HG02884 (cell line): Measurements from ENCODE around the gene RAB40B.
"Not testable (repeated sequence)": the region's sequence is repeated elsewhere in the genome, so short reads cannot be mapped to it uniquely, and the experiment has no call there.

Experiments
- ATAC-seq: cut with Tn5 transposase; IDR thresholded peaks from one replicate; pipeline ENCODE4 v1.9.1; 2021; ENCODE audit warnings: mild to moderate bottlenecking, moderate library complexity; ENCODE audit not compliant: unreplicated experiment

The RAB40B gene

DNA sequence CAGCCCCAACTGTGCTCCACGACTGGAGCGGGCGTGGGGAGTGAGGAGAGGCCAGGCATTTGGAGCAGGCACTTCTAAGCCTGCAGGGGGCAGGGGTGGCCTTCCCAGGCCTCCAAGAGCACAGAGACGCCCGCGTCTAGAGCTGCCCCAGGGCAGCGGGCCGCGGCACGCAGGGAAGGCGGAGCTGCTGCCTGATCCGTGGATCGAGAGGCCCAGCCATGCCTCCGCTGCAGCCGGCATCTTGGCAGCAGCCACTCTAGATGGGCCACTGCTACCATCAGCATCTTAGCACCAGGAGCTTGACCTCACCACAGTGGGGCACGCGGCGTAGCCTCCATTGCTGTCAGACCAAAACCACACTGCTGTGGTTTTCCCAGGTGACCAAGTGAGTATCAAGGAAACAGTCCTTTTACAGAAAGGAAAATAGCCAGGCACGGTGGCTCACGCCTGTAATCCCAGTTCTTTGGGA lies 29.8 kb downstream of the RAB40B start:
- ATAC-seq, result no peak

DNA sequence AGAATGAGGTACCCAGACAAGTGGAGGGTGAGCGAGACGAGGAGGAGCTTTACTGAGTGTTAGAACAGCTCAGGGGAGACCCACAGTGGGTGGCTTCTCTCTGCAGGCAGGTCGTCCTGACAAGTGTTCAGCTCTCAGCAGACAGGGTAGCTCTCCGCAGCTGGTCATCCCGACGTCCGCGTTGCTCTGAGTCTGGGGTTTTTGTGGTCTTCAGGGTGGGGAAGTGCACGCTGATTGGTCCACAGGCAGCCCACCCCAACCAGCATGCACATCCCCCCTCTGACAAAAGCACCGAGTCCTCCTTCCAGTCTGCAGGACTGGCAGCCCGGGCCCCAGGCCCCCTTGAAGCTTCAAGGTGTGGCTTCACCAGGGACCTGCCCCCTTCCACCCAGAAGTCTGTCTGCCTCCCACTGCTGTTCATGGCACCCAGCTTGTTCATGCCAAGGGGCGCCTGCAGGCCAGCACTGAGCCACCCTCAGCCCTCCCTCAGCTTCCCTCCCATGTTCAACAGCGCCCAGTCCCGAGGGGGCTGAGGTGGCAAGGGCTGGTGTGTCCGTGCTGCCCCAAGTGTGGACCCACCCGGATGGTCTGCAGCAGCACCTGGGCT lies 30.4 kb downstream of the RAB40B start:
- ATAC-seq, result no peak

DNA sequence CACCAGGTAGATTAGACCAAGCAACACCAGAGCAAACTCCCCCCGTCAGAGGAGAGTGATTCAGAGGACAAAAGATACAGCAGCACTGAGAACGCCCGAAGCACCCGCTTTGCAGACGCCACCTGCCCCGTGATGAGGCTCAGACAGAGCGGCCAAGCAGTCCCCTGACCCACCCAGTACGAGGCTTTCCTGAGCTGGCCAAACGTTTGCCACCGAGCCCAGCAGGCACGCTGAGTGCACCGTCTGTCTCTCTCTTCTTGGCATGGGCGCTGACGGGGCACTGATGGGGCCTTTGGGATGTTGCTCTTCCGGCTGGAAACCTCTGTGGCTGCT lies 30.9 kb downstream of the RAB40B start:
- no peak for ATAC-seq

DNA sequence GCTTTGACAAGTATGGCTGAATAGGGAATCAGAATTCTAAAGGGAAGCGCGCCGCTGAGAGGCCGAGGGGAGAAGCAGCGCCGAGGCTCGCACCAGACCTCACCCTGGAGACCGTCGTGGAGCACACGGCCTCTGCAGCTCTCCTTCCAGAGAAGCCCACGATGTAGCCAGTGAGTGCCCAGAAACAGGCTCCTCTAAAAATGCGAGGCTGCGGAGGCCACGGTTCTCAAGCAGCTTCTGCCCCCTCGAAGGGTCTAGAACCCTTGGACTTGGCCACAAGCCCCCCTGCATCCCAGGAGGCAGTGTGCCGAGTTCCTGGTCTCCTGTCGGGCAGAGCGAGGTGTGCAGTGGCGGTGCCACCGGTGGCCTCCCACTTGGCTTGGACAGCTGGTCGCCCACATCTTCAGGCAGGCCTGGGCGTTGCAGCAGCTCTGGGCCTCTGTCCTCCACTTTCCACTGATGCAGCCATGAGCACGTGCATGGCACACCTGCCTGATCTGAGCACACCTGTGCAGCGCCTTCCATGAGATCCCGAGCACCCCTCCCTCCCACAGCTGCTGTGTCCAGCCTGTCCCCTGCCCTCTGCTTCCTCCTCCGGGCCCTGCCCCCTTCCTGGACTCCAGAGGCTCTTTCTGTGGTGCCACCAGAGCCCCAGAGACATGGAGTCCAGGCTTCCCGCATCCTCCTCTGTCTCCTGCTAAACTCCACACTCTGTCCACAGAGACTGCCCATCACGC lies 31.4 kb downstream of the RAB40B start:
- no peak for ATAC-seq

DNA sequence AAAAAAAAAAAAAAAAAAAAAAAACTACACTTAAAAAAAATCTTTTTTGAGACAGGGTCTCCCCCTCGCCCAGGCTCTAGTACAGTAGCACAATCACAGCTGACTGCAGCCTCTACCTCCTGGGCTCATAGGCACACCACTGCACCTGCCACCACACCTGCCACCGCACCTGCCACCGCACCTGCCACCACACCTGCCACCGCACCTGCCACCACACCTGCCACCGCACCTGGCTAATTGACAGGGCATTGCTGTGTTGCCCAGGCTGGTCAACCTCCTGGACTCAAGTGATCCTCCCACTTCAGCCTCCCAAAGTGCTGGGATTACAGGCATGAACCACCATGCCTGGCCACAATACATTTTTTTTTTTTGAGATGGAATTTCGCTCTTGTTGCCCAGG lies 32.6 kb downstream of the RAB40B start:
- no peak for ATAC-seq

DNA sequence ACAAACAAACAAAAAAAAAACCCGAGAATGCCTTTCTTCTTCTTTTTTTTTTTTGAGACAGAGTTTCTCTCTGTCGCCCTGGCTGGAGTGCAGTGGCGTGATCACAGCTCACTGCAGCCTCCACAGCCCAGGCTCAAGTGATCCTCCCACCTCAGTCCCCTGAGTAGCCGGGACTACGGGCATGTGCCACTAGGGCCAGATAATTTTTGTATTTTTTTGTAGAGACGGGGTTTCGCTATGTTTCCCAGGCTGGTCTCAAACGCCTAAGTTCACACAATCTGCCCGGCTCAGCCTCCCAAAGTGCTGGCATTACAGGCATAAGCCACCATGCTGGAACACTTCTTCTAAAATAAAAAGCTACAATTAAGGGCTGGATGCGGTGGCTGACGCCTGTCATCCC lies 33.3 kb downstream of the RAB40B start:
- no peak for ATAC-seq

DNA sequence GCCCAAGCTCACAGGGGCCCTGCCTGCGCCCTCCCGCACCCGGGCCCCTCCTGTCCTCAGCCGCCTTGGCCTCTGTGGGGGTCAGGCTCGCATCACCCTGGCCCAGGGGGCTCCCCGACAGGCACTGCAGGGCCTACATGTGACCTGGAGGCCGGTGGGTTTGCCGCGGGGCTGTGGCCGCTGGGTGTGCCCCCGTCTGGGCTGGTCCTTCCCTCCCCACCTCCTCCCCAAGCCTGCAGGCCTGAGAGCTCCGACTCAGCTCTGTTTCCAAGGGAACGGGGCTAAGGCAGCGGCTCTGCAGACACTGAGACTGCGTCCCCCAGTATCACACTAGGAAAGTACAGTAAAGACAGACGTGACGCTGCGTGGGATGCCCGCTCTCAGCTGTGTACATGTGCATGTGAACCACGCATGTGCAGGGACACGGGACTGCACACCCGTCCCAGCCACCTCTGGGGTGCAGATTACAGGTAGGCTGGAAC lies 33.8 kb downstream of the RAB40B start:
- no peak for ATAC-seq

DNA sequence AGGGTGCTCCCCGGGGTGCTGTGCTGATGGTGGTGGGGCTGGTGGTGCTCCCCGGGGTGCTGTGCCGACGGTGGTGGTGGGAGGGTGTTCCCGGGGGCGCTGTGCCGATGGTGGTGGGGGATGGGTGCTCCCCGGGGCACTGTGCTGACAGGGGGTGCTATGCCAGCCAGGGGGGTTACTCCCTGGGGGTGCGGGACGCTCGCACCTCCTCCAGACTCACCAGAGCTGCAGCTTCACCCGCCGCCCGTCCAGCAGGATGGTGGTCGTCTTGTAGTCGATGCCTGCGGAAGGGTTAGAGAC lies 34.3 kb downstream of the RAB40B start:
- no peak for ATAC-seq

DNA sequence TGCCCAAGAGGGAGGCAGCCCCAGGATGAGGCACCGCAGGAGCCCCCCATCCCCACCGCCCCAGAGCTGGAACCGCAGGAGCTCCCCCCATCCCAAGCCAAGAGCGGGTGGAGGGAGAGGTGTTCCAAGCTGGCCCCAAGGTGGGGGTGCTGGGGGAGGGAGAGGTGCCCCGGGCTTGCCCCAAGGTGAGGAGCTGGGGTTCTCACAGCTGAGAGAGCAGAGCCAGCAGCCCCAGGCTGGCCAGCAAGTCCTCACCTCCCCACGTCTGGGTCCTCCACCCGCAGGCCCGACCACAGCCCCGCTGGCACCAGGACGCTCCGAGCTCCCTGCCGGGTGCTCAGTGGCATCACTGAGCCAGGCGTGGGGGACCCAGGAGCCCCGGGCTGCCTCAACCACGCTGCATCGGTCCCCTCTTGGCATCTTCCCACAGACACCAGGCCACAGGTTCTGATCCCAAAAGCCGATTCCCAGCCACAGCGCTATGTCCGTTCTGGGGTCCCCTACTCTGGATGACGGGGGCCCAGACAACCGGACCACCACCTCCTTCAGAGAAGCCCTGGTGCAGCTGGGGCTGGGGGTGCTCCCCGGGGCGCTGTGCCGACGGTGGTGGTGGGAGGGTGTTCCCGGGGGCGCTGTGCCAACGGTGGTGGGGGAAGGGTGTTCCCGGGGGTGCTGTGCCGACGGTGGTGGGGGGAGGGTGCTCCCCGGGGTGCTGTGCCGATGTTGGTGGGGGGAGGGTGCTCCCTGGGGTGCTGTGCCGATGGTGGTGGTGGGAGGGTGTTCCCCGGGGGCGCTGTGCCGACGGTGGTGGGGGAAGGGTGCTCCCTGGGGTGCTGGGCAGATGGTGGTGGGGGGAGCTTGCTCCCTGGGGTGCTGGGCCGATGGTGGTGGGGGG lies 34.9 kb downstream of the RAB40B start:
- no peak for ATAC-seq

DNA sequence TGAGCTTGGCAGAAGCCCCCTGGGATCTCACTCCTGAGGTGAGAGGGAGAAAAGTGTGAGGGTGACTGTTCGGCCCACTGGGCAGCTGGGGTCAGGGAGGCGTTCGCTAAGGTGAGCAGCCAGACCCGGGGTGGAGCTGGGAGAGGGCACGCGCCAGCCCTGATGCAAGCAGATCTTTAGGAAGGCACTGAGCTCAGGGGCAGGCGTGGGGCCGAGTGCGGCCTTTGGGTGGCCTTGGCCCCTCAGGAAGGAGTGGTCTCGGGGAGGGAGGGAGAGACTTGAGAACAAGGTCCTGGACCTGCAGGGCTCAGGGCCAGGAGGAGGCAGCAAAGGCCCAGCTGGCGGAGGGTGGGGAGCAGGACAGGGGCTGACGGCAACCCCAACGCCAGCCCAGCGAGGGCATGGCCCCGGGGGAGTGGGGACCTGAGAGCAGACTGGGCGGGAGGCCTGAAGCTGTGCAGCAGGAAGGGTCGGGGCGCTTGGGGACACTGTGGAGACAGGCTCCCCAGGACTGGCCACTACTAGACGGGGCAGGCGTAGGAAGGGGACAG lies 35.7 kb downstream of the RAB40B start:
- ATAC-seq, result no peak

DNA sequence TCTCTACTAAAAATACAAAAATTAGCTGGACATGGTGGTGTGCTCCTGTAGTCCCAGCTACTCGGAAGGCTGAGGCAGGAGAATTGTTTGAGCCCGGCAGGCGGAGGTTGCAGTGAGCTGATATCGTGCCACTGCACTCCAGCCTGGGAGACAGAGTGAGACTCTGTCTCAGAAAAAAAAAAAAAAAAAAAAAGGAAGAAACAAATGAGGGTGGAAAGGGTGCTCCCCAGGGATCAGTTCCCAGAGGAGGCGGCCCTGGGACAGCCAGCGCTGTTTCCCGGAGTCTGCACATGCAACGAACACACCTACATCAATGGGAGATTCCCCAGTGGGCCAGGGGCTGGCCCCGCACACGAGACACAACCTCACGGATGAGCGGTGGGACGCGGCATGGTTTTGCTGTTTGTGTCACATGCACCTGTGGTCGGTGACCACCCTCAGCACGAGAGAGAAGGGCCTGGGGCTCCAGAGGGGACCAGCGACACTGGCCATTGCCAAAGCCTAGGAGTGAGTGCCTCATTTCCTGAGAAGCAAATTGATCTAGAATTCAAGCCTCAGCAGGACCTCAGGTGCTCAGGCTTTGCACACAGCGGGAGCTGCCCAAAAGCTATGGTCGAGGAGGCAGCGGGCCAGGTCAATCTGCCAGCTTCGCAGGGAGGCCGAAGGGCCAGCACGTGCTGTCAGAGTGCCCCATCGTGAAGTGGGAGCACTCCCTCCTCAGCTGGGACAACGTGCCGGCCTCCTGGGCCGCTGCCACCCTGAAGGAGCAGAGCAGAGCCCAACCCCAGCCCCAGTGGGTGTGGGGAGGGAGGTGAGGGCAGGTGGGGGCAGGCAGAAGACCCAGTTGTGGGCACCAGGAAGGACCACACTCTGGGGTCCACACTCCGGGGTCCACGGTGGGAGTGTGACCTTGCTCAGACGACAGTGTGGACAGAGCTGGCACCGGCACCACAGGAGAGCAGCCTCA lies 36.5 kb downstream of the RAB40B start:
- no peak for ATAC-seq

DNA sequence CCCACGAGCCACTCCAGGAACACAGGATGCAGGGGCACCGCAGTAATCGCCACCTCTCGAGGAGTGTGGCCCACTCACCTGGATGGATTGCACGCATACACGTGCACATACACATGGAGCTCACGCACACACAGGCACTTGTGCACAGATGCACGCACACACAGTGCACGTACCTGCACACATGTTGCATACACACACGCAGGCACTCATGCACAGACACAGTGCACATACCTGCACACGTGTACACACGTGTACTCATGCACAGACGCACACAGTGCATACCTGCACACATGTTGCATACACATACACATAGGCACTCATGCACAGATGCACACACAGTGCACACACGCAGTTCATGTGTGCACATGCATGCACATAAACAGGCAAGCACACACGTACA lies 38.6 kb downstream of the RAB40B start:
- ATAC-seq, result no peak

DNA sequence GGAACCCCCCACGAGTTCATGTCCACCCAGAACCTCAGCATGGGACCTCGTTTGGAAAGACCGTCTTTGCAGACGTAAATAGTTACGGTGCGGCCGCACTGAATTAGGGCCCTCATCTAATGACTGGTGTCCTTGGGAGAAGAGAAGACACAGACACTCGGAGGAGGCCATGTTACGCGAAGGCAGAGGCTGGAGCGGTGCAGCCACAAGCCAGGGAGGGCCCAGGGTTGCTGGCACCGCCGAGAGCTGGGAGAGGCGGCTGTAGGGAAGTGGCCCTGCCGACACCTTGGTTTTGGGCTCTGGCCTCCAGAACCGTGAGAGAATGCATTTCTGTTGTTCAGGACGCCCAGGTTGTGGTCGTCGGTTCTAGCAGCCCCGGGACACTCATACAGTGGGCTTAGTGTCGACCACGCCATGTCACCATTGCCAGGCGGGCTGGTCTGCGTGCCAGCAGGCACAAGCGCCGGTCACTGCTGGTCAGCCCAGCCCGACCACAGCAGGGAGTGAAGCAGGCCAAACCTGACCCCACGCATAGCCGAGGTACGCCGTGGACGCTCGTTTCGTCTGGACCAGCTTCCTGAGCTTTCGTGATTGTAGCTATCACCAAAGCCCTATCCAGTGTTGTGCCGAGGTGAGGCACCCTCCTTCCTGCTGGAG lies 39.6 kb downstream of the RAB40B start:
- ATAC-seq, result no peak

DNA sequence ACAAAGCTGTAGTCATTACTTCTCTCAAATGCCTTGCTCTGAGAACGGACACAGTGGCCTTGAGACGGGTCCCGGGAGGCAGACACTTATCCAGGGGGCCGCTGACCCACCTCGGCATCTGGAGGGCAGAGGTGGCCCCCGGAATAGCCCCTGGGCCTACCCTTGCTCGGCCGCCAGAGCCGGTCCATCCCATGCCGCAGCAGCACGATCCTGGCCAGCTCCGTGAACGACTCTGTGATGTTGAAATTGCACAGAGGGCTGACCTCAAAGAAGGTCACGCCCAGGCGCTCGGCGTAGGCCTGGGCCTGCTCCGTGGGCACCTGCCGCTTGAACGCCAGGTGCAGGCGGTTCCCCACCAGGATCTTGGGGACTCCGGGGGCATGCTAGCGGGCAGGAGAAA lies 40.2 kb downstream of the RAB40B start:
- no peak for ATAC-seq

DNA sequence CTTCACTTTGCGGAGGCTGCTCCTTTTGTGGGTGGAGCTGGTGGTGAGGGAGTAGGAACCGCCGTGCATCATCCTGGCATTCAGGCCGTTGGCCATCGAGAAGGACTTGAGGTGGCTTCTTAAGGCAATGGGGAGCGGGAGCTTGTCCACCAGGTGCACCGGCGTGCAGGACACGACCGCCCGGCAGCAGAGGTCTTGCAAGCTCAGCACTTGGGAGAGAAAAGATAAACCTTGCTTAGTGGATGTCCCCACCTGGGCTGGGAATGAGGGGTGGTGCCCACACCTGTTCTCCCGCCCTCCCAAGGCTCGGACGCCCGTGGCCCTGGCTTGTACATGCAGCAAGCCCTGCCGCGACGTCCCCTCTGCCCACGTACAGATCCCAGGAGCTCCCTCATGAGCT lies 40.6 kb downstream of the RAB40B start:
- ATAC-seq, result no peak

DNA sequence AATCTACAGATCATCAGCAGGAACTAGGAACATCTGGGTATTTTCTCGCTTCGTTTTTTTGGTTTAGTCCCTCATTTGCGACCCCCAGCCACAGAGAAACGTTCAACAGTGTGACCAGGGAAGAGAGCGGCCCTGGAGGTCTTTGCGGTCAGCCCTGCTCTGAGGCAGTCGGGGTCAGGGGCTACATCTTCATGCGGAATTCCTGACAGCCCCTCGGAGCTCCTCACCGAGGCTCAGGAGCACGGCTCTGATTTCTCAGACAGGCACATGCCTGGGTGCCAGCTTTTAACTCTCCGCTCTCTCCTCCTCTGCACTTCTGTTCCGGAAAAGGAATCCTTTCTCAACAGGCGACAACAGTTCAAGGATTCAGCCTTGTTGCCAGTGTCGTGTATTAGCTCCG lies 42.2 kb downstream of the RAB40B start:
- ATAC-seq, result no peak

DNA sequence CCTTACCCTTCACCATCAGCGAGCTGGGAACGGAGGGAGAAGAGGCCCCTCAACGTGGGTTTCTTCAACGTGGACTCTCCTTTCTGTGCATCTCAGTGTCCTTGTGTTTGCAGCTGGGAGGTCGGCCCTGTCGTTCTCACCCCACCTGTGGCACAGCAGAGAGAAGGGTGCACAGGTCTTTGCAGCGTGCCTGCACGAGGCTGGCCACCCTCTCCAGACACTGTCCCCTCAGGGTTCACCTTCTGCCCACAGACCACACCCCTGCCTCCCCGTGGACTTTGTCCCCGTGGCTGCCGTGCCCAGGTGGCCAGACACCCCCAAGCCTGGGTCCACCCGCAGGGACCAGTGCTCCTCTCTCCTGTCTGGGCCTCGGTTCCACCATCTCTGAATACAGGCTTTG lies 43.0 kb downstream of the RAB40B start:
- ATAC-seq, result no peak

DNA sequence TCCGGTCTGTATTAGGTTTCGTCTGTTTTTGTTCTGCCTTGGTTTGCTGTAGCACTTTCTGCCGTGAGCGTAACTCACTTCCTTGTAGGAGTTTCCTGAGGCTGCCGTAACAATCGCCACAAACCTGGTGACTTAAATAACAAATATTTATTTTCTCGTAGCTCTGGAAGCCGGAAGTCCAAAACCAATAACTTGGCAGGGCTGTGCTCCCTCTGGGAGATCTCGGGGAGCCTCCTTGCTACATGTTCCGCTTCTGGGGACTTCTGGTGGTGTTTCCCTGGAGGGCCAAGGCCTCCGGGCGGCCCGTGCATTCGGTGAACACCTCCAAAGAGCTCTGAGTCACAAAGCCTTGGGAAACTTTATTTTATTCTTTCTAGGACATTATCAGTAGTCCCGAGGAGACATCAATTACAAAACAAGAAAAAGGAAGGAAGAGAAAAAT lies 43.4 kb downstream of the RAB40B start:
- no peak for ATAC-seq

DNA sequence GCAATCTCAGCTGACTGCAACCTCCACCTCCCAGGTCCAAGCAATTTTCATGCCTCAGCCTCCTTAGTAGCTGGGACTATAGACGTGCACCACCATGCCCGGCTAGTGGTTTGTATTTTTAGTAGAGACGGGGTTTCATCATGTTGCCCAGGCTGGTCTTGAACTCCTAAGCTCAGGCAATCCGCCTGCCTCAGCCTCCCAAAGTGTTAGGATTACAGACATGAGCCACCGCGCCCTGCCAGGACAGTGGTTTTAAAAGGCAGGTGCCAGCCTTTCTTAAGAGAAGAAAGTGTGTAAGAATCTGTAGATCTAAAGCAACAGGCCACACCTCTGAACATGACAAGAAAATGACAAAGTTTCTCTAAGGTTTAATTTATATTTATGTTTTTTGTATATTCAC lies 43.9 kb downstream of the RAB40B start:
- ATAC-seq, result not testable (repeated sequence)
